ENCODE data around the gene TMPRSS4.

TMPRSS4 gene

DNA sequence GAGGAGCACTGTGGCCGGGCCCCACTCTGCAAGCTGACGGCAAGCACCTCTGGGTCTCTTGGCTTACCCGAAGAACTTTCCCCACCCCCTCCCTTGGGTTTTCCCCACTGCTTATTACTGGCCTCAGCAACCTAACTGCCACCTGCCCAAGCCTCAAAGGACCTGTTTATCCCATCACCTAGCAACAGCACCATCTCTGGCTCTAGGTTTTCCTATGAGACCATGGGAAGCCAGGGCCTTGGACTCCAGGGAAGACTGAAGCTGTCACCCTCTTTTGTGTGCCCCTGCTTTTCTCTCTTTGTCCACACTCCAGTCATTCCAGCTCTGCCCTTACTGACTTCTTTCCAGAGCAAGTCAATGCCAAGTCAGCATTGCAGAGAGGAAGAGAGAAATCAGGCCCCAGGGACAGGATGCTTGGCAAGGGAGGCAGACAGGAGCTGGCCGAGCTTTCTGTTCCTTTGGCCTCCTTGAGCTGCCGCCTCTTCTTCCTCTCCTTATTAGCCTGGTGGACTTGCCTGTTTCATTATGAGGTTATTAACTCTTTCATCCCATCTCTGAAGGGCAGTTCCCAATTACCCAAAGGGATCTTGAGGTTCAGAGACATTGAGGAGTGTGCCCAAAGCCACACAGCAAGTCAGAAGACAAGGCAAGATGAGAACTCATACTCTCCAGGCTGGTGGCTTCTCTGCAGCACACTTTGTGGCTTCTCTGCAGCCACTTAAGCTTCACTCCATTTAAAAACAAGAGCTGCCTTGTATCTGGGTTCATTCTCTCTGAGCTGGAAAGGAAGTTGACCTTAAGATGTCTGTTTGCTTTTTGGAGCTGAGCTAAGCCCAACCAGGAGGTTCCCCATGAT is 10.3 kb downstream of the TMPRSS4 start, which contains the start of gene SMIM35:
TSS of gene SMIM35 (minus strand) at position 51 of the 856 bp plus-strand sequence. CDS start 206 bp downstream, outside the sequence.
- Histone ChIP-seq H3K27me3 (ENCODE audit: control insufficient read depth, insufficient read depth, low read length) (no peaks in the 10 kb centered on the region), H3K9ac (ENCODE audit: low read length) (no peak within 1 kb of the TSS), H3K4me1 (ENCODE audit: control insufficient read depth, insufficient read depth, low read length) (peaks cover 46% of the 10 kb centered on the region), H3K4me3 (ENCODE audit: low read length) (no peak within 1 kb of the TSS), H3K36me3 (ENCODE audit: control insufficient read depth, insufficient read depth, low read length) (peaks cover 9% of the 10 kb centered on the region), H3K9me3 (ENCODE audit: control insufficient read depth, low read length) (no peaks in the 10 kb centered on the region)

DNA sequence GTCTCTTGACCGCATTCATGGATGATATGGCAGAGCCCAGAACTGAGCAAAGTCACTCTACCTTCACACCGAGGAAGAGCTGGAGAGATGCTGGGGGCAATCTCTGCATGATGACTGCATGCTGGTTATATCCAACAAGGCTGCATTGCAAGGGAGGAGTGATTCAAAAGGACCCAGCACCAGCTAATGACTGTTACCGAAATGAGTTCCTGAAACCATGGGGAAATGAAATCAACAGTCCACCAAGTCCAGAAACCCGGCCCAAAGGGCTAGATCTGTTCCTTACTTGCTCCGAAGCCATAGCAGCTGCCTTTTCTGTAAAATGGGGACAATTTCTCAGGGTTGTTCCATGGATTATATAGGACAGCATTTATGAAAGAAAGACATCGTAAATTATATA is 11.1 kb downstream of the TMPRSS4 start:
- H3K4me1 ChIP-seq (ENCODE audit: control insufficient read depth, insufficient read depth, low read length), result peaks cover 53% of the 10 kb centered on the region
- no peak overlapping the region for H3K9ac ChIP-seq (ENCODE audit: low read length)
- H3K4me3 ChIP-seq (ENCODE audit: low read length), result no peak overlapping the region
- H3K36me3 ChIP-seq (ENCODE audit: control insufficient read depth, insufficient read depth, low read length), result peaks cover 9% of the 10 kb centered on the region
- no peaks in the 10 kb centered on the region for H3K9me3 ChIP-seq (ENCODE audit: control insufficient read depth, low read length)
- H3K27me3 ChIP-seq (ENCODE audit: control insufficient read depth, insufficient read depth, low read length), result no peaks in the 10 kb centered on the region

GRCh38 chr11:118088531-118088930 is 11.7 kb downstream of the TMPRSS4 start:
- peaks cover 9% of the 10 kb centered on the region for H3K36me3 ChIP-seq (ENCODE audit: control insufficient read depth, insufficient read depth, low read length)
- no peak overlapping the region for H3K9ac ChIP-seq (ENCODE audit: low read length)

GRCh38 chr11:118090545-118091162 is 13.8 kb downstream of the TMPRSS4 start:
- Histone ChIP-seq H3K4me1 (ENCODE audit: control insufficient read depth, insufficient read depth, low read length) (peaks cover 53% of the 10 kb centered on the region), H3K36me3 (ENCODE audit: control insufficient read depth, insufficient read depth, low read length) (peaks cover 6% of the 10 kb centered on the region), H3K4me3 (ENCODE audit: low read length) (no peak overlapping the region), H3K9ac (ENCODE audit: low read length) (no peak overlapping the region), H3K27me3 (ENCODE audit: control insufficient read depth, insufficient read depth, low read length) (no peaks in the 10 kb centered on the region), H3K9me3 (ENCODE audit: control insufficient read depth, low read length) (no peaks in the 10 kb centered on the region)

More at GRCh38 chr11:118088531-118088930, 11.7 kb downstream of the TMPRSS4 start:
- no peaks in the 10 kb centered on the region for H3K27me3 ChIP-seq (ENCODE audit: control insufficient read depth, insufficient read depth, low read length)
- no peaks in the 10 kb centered on the region for H3K9me3 ChIP-seq (ENCODE audit: control insufficient read depth, low read length)
- H3K4me3 ChIP-seq (ENCODE audit: low read length), result no peak overlapping the region
- H3K4me1 ChIP-seq (ENCODE audit: control insufficient read depth, insufficient read depth, low read length), result peaks cover 59% of the 10 kb centered on the region

DNA sequence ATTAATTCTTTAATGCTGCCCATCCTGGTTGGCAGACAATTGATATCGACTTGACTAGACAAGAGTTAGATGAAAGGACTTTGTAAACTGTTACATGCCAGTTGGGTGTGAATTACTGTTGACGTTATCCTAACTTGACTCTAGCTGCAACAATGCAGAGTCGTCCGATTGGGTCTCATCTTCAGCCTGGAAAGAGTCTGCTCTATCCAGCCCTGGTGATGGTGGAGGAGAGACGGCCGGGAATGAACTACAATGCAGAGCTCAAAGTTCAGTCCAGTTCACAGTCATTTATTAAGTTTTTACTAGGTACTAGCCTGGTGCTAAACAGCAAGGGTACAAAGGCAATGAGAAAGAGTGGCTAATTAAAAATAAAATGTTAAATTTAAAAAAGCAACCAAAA is 14.8 kb downstream of the TMPRSS4 start:
- H3K27me3 ChIP-seq (ENCODE audit: control insufficient read depth, insufficient read depth, low read length), result no peaks in the 10 kb centered on the region
- H3K4me1 ChIP-seq (ENCODE audit: control insufficient read depth, insufficient read depth, low read length), result peaks cover 58% of the 10 kb centered on the region
- no peak overlapping the region for H3K9ac ChIP-seq (ENCODE audit: low read length)
- H3K36me3 ChIP-seq (ENCODE audit: control insufficient read depth, insufficient read depth, low read length), result peaks cover 6% of the 10 kb centered on the region
- no peaks in the 10 kb centered on the region for H3K9me3 ChIP-seq (ENCODE audit: control insufficient read depth, low read length)
- H3K4me3 ChIP-seq (ENCODE audit: low read length), result no peak overlapping the region

- peaks cover 47% of the 10 kb centered on the region for H3K4me1 ChIP-seq (ENCODE audit: control insufficient read depth, insufficient read depth, low read length)
- no peaks in the 10 kb centered on the region for H3K27me3 ChIP-seq (ENCODE audit: control insufficient read depth, insufficient read depth, low read length)
- H3K36me3 ChIP-seq (ENCODE audit: control insufficient read depth, insufficient read depth, low read length), result no peaks in the 10 kb centered on the region
- H3K4me3 ChIP-seq (ENCODE audit: low read length), result no peak overlapping the region
- no peaks in the 10 kb centered on the region for H3K9me3 ChIP-seq (ENCODE audit: control insufficient read depth, low read length)
- no peak overlapping the region for H3K9ac ChIP-seq (ENCODE audit: low read length)
Measured at GRCh38 chr11:118092907-118093571, 16.2 kb downstream of the TMPRSS4 start.

GRCh38 chr11:118095493-118095892 is 18.6 kb downstream of the TMPRSS4 start:
- Histone ChIP-seq H3K9me3 (ENCODE audit: control insufficient read depth, low read length) (no peaks in the 10 kb centered on the region), H3K4me3 (ENCODE audit: low read length) (no peak overlapping the region), H3K4me1 (ENCODE audit: control insufficient read depth, insufficient read depth, low read length) (peaks cover 34% of the 10 kb centered on the region), H3K36me3 (ENCODE audit: control insufficient read depth, insufficient read depth, low read length) (peaks cover 6% of the 10 kb centered on the region), H3K9ac (ENCODE audit: low read length) (no peak overlapping the region), H3K27me3 (ENCODE audit: control insufficient read depth, insufficient read depth, low read length) (no peaks in the 10 kb centered on the region)

DNA sequence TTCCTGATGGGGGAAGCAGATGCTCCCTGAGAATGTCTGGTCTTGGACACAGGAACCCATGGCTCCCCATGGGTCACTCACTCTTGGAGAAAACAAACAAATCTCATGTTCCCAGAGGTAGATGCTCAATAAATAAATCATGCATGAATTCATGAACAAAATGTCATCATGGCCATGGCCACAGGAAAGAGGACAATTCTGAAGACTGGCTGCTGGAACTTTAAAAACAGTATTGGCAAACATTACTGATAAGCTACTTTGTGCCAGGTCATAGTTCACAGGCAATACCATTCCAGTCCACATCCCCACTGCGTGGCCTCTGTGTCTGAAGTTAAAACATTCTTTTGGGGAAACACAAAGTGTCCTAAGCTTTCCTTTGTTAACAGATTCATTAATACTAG is 19.1 kb downstream of the TMPRSS4 start:
- Histone ChIP-seq H3K9me3 (ENCODE audit: control insufficient read depth, low read length) (no peaks in the 10 kb centered on the region), H3K27me3 (ENCODE audit: control insufficient read depth, insufficient read depth, low read length) (no peaks in the 10 kb centered on the region), H3K9ac (ENCODE audit: low read length) (no peak overlapping the region), H3K4me3 (ENCODE audit: low read length) (no peak overlapping the region), H3K4me1 (ENCODE audit: control insufficient read depth, insufficient read depth, low read length) (peaks cover 31% of the 10 kb centered on the region), H3K36me3 (ENCODE audit: control insufficient read depth, insufficient read depth, low read length) (peaks cover 6% of the 10 kb centered on the region)

DNA sequence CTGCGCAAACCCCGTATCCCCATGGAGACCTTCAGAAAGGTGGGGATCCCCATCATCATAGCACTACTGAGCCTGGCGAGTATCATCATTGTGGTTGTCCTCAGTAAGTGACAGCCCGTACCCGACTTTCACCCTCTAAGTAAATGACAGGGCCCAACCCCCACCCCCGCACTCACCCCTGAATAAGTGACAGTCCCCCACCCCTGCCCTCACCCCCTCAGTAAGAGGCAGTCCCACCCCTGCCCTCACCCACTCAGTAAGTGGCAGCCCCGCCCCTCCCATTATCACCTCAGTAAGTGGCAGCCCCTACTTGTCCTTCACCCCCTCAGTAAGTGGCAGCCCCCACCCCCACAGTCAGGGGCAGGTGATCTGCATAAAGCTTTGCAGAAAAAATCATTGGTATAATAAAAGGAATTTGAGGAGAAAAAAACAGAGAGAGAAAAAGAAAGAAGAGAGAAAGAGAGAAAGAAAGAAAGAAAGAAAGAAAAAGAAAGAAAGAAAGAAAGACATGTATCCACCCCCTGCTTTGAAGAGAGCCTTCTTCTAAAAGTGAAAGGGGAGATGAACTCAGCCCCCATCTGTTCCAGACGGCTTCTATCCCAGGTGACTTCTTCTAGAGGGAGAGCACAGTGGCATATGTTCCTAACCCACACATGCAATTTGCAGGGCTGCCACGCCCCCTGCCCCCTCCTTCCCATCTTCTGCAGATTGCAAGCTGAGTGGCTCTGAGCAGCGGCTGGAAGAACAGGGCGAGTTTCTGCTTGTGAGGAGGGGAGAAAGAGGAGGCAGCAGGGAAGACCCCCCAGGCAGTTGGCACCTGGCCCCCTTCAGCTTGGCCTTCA is 22.3 kb downstream of the TMPRSS4 start:
- no peaks in the 10 kb centered on the region for H3K9me3 ChIP-seq (ENCODE audit: control insufficient read depth, low read length)
- H3K4me3 ChIP-seq (ENCODE audit: low read length), result no peak overlapping the region
- H3K36me3 ChIP-seq (ENCODE audit: control insufficient read depth, insufficient read depth, low read length), result peaks cover 6% of the 10 kb centered on the region
- H3K4me1 ChIP-seq (ENCODE audit: control insufficient read depth, insufficient read depth, low read length), result peaks cover 6% of the 10 kb centered on the region
- no peak overlapping the region for H3K9ac ChIP-seq (ENCODE audit: low read length)
- no peaks in the 10 kb centered on the region for H3K27me3 ChIP-seq (ENCODE audit: control insufficient read depth, insufficient read depth, low read length)

GRCh38 chr11:118099838-118100556 is 23.1 kb downstream of the TMPRSS4 start:
- no peak overlapping the region for H3K9ac ChIP-seq (ENCODE audit: low read length)
- H3K9me3 ChIP-seq (ENCODE audit: control insufficient read depth, low read length), result no peaks in the 10 kb centered on the region
- no peaks in the 10 kb centered on the region for H3K27me3 ChIP-seq (ENCODE audit: control insufficient read depth, insufficient read depth, low read length)
- H3K36me3 ChIP-seq (ENCODE audit: control insufficient read depth, insufficient read depth, low read length), result peaks cover 6% of the 10 kb centered on the region
- H3K4me1 ChIP-seq (ENCODE audit: control insufficient read depth, insufficient read depth, low read length), result peaks cover 6% of the 10 kb centered on the region
- no peak overlapping the region for H3K4me3 ChIP-seq (ENCODE audit: low read length)

DNA sequence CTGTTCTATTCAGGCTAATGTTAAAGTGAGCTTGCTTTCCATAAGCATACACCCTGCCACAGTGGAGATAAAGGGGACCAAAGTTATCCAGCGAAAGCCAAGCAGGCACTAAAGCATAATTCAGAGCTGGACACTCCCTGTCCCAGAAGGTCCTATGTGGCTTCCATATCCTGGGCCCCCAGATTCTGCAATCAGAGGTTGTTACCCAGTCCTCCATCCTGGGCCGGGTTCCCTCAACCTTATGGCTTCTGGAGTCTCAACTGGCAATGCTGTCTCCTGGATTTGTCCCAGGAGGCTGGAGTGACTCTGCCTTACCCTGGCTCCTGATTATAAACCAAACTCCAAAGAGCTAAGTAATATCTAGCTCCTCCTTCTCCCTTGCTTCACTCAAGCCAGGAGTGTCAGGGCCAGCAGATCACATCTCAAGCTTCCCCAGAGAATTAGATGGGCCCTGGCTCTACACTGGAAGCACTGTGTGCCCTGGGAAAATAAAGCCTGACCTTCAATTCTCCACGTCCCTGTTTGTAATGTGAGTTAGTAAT is 23.9 kb downstream of the TMPRSS4 start:
- Histone ChIP-seq H3K9me3 (ENCODE audit: control insufficient read depth, low read length) (no peaks in the 10 kb centered on the region), H3K27me3 (ENCODE audit: control insufficient read depth, insufficient read depth, low read length) (no peaks in the 10 kb centered on the region), H3K9ac (ENCODE audit: low read length) (no peak overlapping the region), H3K4me3 (ENCODE audit: low read length) (no peak overlapping the region), H3K4me1 (ENCODE audit: control insufficient read depth, insufficient read depth, low read length) (peaks cover 4% of the 10 kb centered on the region), H3K36me3 (ENCODE audit: control insufficient read depth, insufficient read depth, low read length) (peaks cover 6% of the 10 kb centered on the region)
